Esophagus squamous epithelium (tissue), 4 donors: Measurements from ENCODE around the gene TFAP2E.

Experiments
- CTCF ChIP-seq, 6 experiments: fragments of 450-650 bp in 4 of 6; fragments of 200-600 bp in 2 of 6; sonication (generic) in 2 of 6; IDR thresholded peaks; one replicate each; pipeline ENCODE4 v1.5.1; 2016 to 2019; ENCODE audit warnings: antibody characterized with exemption in 6 of 6, mild to moderate bottlenecking in 4 of 6, moderate library complexity in 4 of 6
- POLR2A ChIP-seq, 4 donors: fragments of 450-650 bp; IDR thresholded peaks; one replicate each; pipeline ENCODE4 v1.6.1; 2017; ENCODE audit warnings: antibody characterized with exemption in 4 of 4, mild to moderate bottlenecking in 4 of 4, moderate library complexity in 3 of 4

GRCh38 chr1:35591211-35591610 is 18.1 kb downstream of the TFAP2E start:
- TF ChIP-seq CTCF (IDR thresholded peaks at IDR 0.05) (no peak), POLR2A (IDR thresholded peaks at IDR 0.05) (no peak)
